NCI-H2107 (cell line): ENCODE data around the gene RXRG.

ENCODE experiments used
- DNase-seq: peaks from one replicate; lab custom pipeline; 2025; lab: John Stamatoyannopoulos, UW

RXRG gene

GRCh38 chr1:165449131-165449530, 4.2 kb upstream of the RXRG start:
- no peak for DNase-seq

GRCh38 chr1:165445388-165445787, 462 bp upstream of the RXRG start:
- no peak for DNase-seq

GRCh38 chr1:165443539-165444311, 1.2 kb downstream of the RXRG start:
- DNase-seq: no peak

GRCh38 chr1:165442653-165443052, 2.3 kb downstream of the RXRG start:
- DNase-seq: no peak

- DNase-seq: no peak
Observed at GRCh38 chr1:165442053-165442452, 2.9 kb downstream of the RXRG start.

- DNase-seq: no peak
Observed at GRCh38 chr1:165441166-165441880, 3.6 kb downstream of the RXRG start.

GRCh38 chr1:165439330-165439729, 5.6 kb downstream of the RXRG start:
- DNase-seq: no peak

GRCh38 chr1:165436994-165437393, 7.9 kb downstream of the RXRG start:
- no peak for DNase-seq

- no peak for DNase-seq
Observed at GRCh38 chr1:165435801-165436200, 9.1 kb downstream of the RXRG start.

GRCh38 chr1:165434281-165434680, 10.6 kb downstream of the RXRG start:
- no peak for DNase-seq

GRCh38 chr1:165431079-165431478, 13.8 kb downstream of the RXRG start:
- no peak for DNase-seq

- DNase-seq: no peak
Observed at GRCh38 chr1:165426745-165427144, 18.2 kb downstream of the RXRG start.

- no peak for DNase-seq
Observed at GRCh38 chr1:165425621-165426020, 19.3 kb downstream of the RXRG start.

- no peak for DNase-seq
Observed at GRCh38 chr1:165424454-165425216, 20.3 kb downstream of the RXRG start.

- no peak for DNase-seq
Observed at GRCh38 chr1:165423136-165423535, 21.8 kb downstream of the RXRG start.

- DNase-seq: no peak
Observed at GRCh38 chr1:165420655-165421054, 24.3 kb downstream of the RXRG start.

- no peak for DNase-seq
Observed at GRCh38 chr1:165419839-165420238, 25.1 kb downstream of the RXRG start.

- no peak for DNase-seq
Observed at GRCh38 chr1:165418195-165418594, 26.7 kb downstream of the RXRG start.

- DNase-seq: no peak
Observed at GRCh38 chr1:165416876-165417275, 28.1 kb downstream of the RXRG start.

- DNase-seq: no peak
Observed at GRCh38 chr1:165415068-165415467, 29.9 kb downstream of the RXRG start.

- DNase-seq: no peak
Observed at GRCh38 chr1:165414620-165415019, 30.3 kb downstream of the RXRG start.

- no peak for DNase-seq
Observed at GRCh38 chr1:165411396-165411795, 33.5 kb downstream of the RXRG start.
